Chondrocyte (in vitro differentiated cells): ENCODE measurements around the gene DLG3. TPM values are rescaled to one million over a fixed set of nuclear protein-coding genes. Genes with fewer than 3 reads are reported as not detected.

Source experiments
- DNase-seq: peaks from one replicate; pipeline ENCODE4 v3.0.0; 2021; ENCODE audit warnings: mixed read lengths, low spot score
- H3K27ac Mint-ChIP-seq: one replicate; pipeline ENCODE4 v1.8.0; 2021; ENCODE audit warnings: mild to moderate bottlenecking, moderate library complexity, mixed read lengths; ENCODE audit not compliant: unreplicated experiment
- H3K27me3 Mint-ChIP-seq: 2 replicates; pipeline ENCODE4 v1.8.0; 2021; ENCODE audit warnings: low read depth, mixed read lengths
- H3K36me3 Mint-ChIP-seq: 2 replicates; pipeline ENCODE4 v1.8.0; 2021; ENCODE audit warnings: low read depth, mixed read lengths
- H3K4me1 Mint-ChIP-seq: 2 replicates; pipeline ENCODE4 v1.8.0; 2021; ENCODE audit warnings: low read depth, mild to moderate bottlenecking, mixed read lengths
- H3K4me3 Mint-ChIP-seq: one replicate; pipeline ENCODE4 v1.8.0; 2021; ENCODE audit warnings: mild to moderate bottlenecking, moderate library complexity, mixed read lengths; ENCODE audit not compliant: unreplicated experiment
- H3K9me3 Mint-ChIP-seq: 2 replicates; pipeline ENCODE4 v1.8.0; 2021; ENCODE audit warnings: low read depth, mixed read lengths
- total RNA-seq: library from RNA; stranded (reverse); gene quantifications from 3 replicates; pipeline ENCODE4 v1.2.1, GENCODE V29; 2021
- TF ChIP-seq, protein P1 (sequence below): fragments of 200-600 bp; sonication (generic); IDR thresholded peaks from 2 replicates; pipeline ENCODE4 v1.5.0; 2021; ENCODE audit warnings: antibody characterized with exemption, mild to moderate bottlenecking, moderate library complexity

Gene DLG3
- total RNA-seq, 1 donor from 2014 or later, result 11.5 TPM

DNA sequence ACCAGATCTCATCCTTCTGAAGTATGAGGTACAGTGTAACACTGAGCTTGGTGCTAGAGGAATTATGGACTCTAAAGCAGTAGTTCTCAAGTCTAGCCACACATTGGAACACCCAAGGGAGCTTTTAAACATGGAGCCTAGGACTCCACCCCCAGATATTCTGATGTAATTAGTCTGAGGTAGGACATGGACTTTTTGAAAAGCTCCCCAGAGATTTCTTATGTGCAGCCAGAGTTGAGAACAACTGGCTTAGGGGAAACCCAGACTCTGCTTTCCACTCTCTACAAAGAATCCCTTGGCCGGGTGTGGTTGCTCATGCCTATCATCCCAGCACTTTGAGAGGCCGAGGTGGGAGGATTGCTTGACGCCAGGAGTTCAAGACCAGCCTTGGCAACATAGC is 33.2 kb upstream of the DLG3 start:
- H3K27me3 Mint-ChIP-seq, result no peaks in the 10 kb centered on the region
- H3K36me3 Mint-ChIP-seq, result no peaks in the 10 kb centered on the region
- no peak overlapping the region for H3K4me3 Mint-ChIP-seq
- H3K4me1 Mint-ChIP-seq, result no peaks in the 10 kb centered on the region
- H3K9me3 Mint-ChIP-seq, result peaks cover 8% of the 10 kb centered on the region
- no peak for DNase-seq
- H3K27ac Mint-ChIP-seq, result no peak overlapping the region
- TF ChIP-seq, protein P1, sequence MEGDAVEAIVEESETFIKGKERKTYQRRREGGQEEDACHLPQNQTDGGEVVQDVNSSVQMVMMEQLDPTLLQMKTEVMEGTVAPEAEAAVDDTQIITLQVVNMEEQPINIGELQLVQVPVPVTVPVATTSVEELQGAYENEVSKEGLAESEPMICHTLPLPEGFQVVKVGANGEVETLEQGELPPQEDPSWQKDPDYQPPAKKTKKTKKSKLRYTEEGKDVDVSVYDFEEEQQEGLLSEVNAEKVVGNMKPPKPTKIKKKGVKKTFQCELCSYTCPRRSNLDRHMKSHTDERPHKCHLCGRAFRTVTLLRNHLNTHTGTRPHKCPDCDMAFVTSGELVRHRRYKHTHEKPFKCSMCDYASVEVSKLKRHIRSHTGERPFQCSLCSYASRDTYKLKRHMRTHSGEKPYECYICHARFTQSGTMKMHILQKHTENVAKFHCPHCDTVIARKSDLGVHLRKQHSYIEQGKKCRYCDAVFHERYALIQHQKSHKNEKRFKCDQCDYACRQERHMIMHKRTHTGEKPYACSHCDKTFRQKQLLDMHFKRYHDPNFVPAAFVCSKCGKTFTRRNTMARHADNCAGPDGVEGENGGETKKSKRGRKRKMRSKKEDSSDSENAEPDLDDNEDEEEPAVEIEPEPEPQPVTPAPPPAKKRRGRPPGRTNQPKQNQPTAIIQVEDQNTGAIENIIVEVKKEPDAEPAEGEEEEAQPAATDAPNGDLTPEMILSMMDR, result no peak

DNA sequence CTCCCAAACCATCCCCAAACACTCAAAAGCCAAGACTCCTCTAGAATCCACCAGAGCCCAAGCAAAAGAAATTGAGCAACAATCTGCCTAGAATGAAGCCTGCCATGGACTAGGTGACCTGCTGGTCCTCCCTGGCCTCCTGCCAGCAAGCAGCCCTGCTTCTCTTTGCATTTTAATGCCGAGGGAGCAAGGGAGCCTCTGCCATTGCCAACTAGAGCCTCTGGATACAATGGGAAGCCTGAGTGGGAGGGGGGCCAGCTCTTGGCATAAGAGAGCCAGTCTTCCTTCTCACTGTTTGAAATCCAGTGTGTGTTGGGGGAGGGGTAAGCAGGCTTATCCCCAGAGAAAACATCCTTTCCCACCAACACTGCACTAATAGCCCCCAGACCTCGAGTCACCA is 23.0 kb upstream of the DLG3 start:
- H3K27me3 Mint-ChIP-seq, result no peaks in the 10 kb centered on the region
- no peak overlapping the region for H3K27ac Mint-ChIP-seq
- peaks cover 6% of the 10 kb centered on the region for H3K9me3 Mint-ChIP-seq
- H3K4me1 Mint-ChIP-seq, result no peaks in the 10 kb centered on the region
- no peak for DNase-seq
- H3K36me3 Mint-ChIP-seq, result no peaks in the 10 kb centered on the region
- TF ChIP-seq, protein P1, result no peak
- H3K4me3 Mint-ChIP-seq, result no peak overlapping the region

DNA sequence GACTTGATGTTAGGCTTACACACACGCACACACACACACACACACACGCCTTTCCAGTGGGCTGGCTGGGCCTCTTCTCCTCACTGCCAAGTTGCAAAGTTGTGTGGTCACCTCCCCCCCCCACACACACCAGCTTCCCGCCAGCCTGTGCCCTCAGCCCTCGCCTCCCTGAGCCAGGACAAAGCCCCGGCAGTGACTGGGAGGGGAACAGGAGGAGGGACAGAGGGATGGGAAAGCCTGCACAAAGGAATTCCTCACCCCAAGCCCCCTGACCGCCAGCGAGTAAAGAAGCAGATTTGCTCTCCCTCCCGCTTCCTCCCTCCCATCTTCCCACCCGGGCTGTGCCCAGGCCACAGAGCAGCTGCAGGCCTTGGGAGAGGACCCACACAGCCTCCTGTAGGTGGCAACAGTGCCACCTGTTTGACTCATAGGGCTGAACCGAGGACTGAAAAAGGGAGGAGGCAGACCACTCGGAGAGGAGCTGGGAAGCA is 21.7 kb upstream of the DLG3 start, which contains the start of gene GDPD2:
GDPD2 (plus strand) TSS at position 464 of the 491 bp plus-strand sequence. CDS start 1,671 bp downstream, outside the sequence.
- no peak for DNase-seq
- no peak within 1 kb of the TSS for H3K27ac Mint-ChIP-seq
- H3K4me1 Mint-ChIP-seq, result no peaks in the 10 kb centered on the region
- TF ChIP-seq, protein P1, result peak; percentile 35
- H3K4me3 Mint-ChIP-seq, result no peak within 1 kb of the TSS
- H3K36me3 Mint-ChIP-seq, result no peaks in the 10 kb centered on the region
- H3K9me3 Mint-ChIP-seq, result peaks cover 6% of the 10 kb centered on the region
- no peaks in the 10 kb centered on the region for H3K27me3 Mint-ChIP-seq

DNA sequence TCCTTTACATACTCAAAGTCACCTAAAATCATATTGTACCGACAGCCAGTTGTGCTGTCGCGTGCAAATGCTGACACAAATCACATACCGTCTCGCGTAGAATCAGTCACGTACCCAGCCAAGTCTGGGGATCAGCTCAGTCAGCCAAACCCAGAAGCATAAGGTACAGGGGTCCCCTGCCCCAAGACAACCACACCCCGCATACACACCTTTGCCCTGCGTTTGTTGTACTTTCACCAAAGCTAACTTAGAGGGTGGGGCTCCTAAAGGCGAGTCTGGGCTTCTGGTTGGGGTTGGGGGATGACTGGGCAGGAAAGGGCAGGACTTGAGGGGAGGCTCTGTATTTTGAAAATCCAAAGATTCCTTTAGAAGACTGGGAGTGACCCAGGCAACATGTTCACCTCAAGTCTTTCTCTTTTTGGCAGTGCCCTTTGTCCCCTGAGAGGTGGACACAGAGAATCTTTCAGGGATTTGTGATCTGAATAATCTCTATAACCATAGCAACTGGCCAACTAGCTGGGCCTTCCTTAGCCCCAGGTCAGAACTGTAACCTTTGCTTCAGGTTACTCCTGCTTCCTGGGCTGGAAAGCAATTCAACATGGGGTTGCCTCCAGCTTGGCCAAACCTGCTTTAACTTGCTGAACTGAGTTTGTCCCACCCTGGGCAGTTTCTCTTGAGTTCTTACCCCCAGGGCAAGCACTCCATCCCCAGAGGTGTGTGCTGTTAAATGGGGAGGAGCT is 20.5 kb upstream of the DLG3 start:
- Mint-ChIP-seq H3K4me3 (no peak overlapping the region), H3K27ac (no peak overlapping the region), H3K9me3 (peaks cover 6% of the 10 kb centered on the region), H3K4me1 (no peaks in the 10 kb centered on the region), H3K36me3 (no peaks in the 10 kb centered on the region), H3K27me3 (no peaks in the 10 kb centered on the region)
- DNase-seq, result no peak
- TF ChIP-seq, protein P1, result no peak

DNA sequence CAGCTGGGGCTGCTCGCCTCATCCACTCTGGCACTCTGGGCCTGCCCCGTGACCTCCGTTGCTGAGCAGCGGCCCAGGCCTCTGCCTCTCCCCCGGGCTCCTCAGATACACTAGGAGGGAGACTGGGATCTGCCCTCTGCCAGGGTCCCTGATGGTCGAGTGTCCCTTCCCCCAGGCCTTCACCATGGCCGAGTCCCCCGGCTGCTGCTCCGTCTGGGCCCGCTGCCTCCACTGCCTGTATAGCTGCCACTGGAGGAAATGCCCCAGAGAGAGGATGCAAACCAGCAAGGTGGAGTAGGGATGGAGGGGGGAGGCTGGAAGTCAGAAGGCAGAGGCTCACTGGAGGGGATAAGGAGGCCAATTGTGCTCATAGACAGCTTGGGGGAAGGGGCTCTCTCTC is 19.8 kb upstream of the DLG3 start:
- Mint-ChIP-seq H3K27ac (no peak overlapping the region), H3K27me3 (no peaks in the 10 kb centered on the region), H3K4me1 (no peaks in the 10 kb centered on the region), H3K36me3 (no peaks in the 10 kb centered on the region), H3K4me3 (no peak overlapping the region), H3K9me3 (peaks cover 6% of the 10 kb centered on the region)
- TF ChIP-seq, protein P1, result no peak
- DNase-seq, result no peak
